B cell (primary cell): ENCODE results near the gene CASZ1. TPM values are rescaled to one million over a fixed set of nuclear protein-coding genes. Genes with fewer than 3 reads are reported as not detected.

Source experiments
- ATAC-seq: fragments of 200-7000 bp; cut with Tn5 transposase; one replicate; pipeline ENCODE4 v1.10.0; 2021; ENCODE audit warnings: low read depth, mild to moderate bottlenecking, moderate number of reproducible peaks, moderate library complexity
- CTCF ChIA-PET: fragments of 350-600 bp; sonication (Branson Sonifier 250); formaldehyde crosslinking; loops from one replicate; lab custom pipeline; 2021; ENCODE audit warnings: antibody characterized with exemption, inconsistent platforms; lab: Charles Lee
- POLR2A ChIA-PET: fragments of 350-600 bp; sonication (Branson Sonifier 250); formaldehyde crosslinking; loops from one replicate; lab custom pipeline; 2021; ENCODE audit warnings: antibody characterized with exemption; lab: Charles Lee
- DNase-seq: peaks from one replicate; pipeline ENCODE4 v3.0.0; 2013
- H2AFZ ChIP-seq: 2 replicates; pipeline ENCODE4 v1.6.1; 2012; ENCODE audit warnings: mild to moderate bottlenecking, low read depth, low read length; ENCODE audit not compliant: insufficient read depth, poor library complexity, severe bottlenecking
- H3K27ac ChIP-seq, 2 donors: 1 replicate in 1 of 2; 2 replicates in 1 of 2; pipeline ENCODE4 v1.5.1; 2012 to 2013; ENCODE audit warnings: low read length in 2 of 2, mild to moderate bottlenecking in 2 of 2, moderate library complexity in 1 of 2
- H3K27me3 ChIP-seq, 4 experiments: fragments of 200-600 bp in 1 of 4; sonication (generic) in 1 of 4; replicated peaks in 1 of 4; 1 replicate in 2 of 4; 2 replicates in 2 of 4; pipeline versions ENCODE4 v1.6.1 to v1.7.0; 2013 to 2016; ENCODE audit warnings: low read length in 3 of 4, mild to moderate bottlenecking in 2 of 4, mixed read lengths in 1 of 4, moderate library complexity in 1 of 4; ENCODE audit not compliant: insufficient read depth in 4 of 4, control insufficient read depth in 3 of 4; ENCODE audit errors: control extremely low read depth in 1 of 4
- H3K36me3 ChIP-seq, 2 experiments: replicated peaks in 1 of 2; 1 replicate in 1 of 2; 2 replicates in 1 of 2; pipeline versions ENCODE4 v1.6.1 to v1.7.1; 2013; ENCODE audit warnings: low read length in 1 of 2; ENCODE audit not compliant: insufficient read depth in 2 of 2, control insufficient read depth in 1 of 2; ENCODE audit errors: control extremely low read depth in 1 of 2, extremely low read depth in 1 of 2
- H3K4me1 ChIP-seq, 2 donors: fragments of 200-600 bp in 1 of 2; sonication (generic) in 1 of 2; 1 replicate in 1 of 2; 2 replicates in 1 of 2; pipeline versions ENCODE4 v1.5.1 to v1.6.1; 2013 to 2017; ENCODE audit warnings: low read length in 2 of 2; ENCODE audit not compliant: control insufficient read depth in 2 of 2, insufficient read depth in 2 of 2
- H3K4me2 ChIP-seq: replicated peaks from 2 replicates; pipeline ENCODE3; 2012; ENCODE audit warnings: mild to moderate bottlenecking, low read depth, low read length; ENCODE audit not compliant: poor library complexity, severe bottlenecking
- H3K4me3 ChIP-seq, 5 experiments: fragments of 200-600 bp in 1 of 5; sonication (generic) in 1 of 5; 1 replicate in 3 of 5; 2 replicates in 2 of 5; pipeline versions ENCODE4 v1.5.1 to v1.7.0; 2011 to 2016; ENCODE audit warnings: low read length in 4 of 5, mild to moderate bottlenecking in 4 of 5, low read depth in 2 of 5, control low read depth in 1 of 5, moderate library complexity in 1 of 5; ENCODE audit not compliant: insufficient read depth in 1 of 5; ENCODE audit errors: control extremely low read depth in 1 of 5, extremely low read depth in 1 of 5
- H3K79me2 ChIP-seq: fragments of 200-600 bp; sonication (generic); one replicate; pipeline ENCODE4 v1.6.0; 2016; ENCODE audit warnings: low read length; ENCODE audit not compliant: control insufficient read depth, insufficient read depth
- H3K9ac ChIP-seq: fragments of 200-600 bp; sonication (generic); 2 replicates; pipeline ENCODE4 v1.6.1; 2017; ENCODE audit warnings: mild to moderate bottlenecking, low read length, moderate library complexity
- H3K9me3 ChIP-seq, 3 donors: one replicate each; pipeline versions ENCODE4 v1.6.1 to v1.7.1; 2013; ENCODE audit warnings: low read length in 2 of 3; ENCODE audit not compliant: control insufficient read depth in 2 of 3, insufficient read depth in 1 of 3; ENCODE audit errors: control extremely low read depth in 1 of 3
- H4K20me1 ChIP-seq: 2 replicates; pipeline ENCODE4 v1.6.0; 2012; ENCODE audit warnings: mild to moderate bottlenecking, low read length; ENCODE audit not compliant: insufficient read depth, control insufficient read depth, poor library complexity, severe bottlenecking
- H3K27ac Mint-ChIP-seq: one replicate; pipeline ENCODE4 v1.8.0; 2021; ENCODE audit warnings: mixed read lengths
- H3K27me3 Mint-ChIP-seq: one replicate; pipeline ENCODE4 v1.8.0; 2021; ENCODE audit warnings: mixed read lengths
- H3K4me1 Mint-ChIP-seq: one replicate; pipeline ENCODE4 v1.8.0; 2021; ENCODE audit warnings: mixed read lengths
- H3K4me3 Mint-ChIP-seq: one replicate; pipeline ENCODE4 v1.8.0; 2021; ENCODE audit warnings: mixed read lengths
- H3K9me3 Mint-ChIP-seq: one replicate; pipeline ENCODE4 v1.8.0; 2022; ENCODE audit warnings: mixed read lengths; ENCODE audit not compliant: insufficient read depth
- EZH2 ChIP-seq: IDR thresholded peaks from 2 replicates; pipeline ENCODE4 v1.6.1; 2012; ENCODE audit warnings: borderline replicate concordance, low read depth, mild to moderate bottlenecking, moderate library complexity, low read length; ENCODE audit not compliant: insufficient read depth, poor library complexity, severe bottlenecking
- WGBS: methylation state at CpG from one replicate; pipeline ENCODE4 v1.1.5; 2013; ENCODE audit warnings: missing lambda C conversion rate; ENCODE audit not compliant: insufficient coverage; 5-methylcytosine and 5-hydroxymethylcytosine counted together
- intact Hi-C: fragments of 100-400 bp; cut with micrococcal nuclease; formaldehyde crosslinking; loops from one replicate; pipeline ENCODE4 v1.10.0; 2022
- polyA plus RNA-seq: library from polyadenylated mRNA; depleted of rRNA; stranded (reverse); fragments of >200 nt; gene quantifications from 2 replicates; pipeline ENCODE4 v1.2.3, GENCODE V29; 2012
- total RNA-seq, 2 donors: library from RNA; stranded (reverse); fragments of 120-200 nt in 1 of 2; gene quantifications; 1 replicate in 1 of 2; 2 replicates in 1 of 2; pipeline versions ENCODE4 v1.2.3 to v1.2.4, GENCODE V29; 2013 to 2022
- TF ChIP-seq, protein P1 (sequence below): fragments of 200-600 bp; IDR thresholded peaks from one replicate; pipeline ENCODE4 v1.8.0; 2022; ENCODE audit warnings: antibody characterized with exemption, mild to moderate bottlenecking

Gene CASZ1
- total and polyA plus RNA-seq, 2 donors (not counting 1 experiment from before 2014, with no cell fraction given), result 9.5 to 27.2 TPM

GRCh38 chr1:10827377-10828333 is 31.2 kb upstream of the CASZ1 start:
- no peaks in the 10 kb centered on the region for H3K4me1 ChIP-seq

GRCh38 chr1:10825592-10825991 is 29.1 kb upstream of the CASZ1 start:
- POLR2A ChIA-PET, result no interaction called here
- no peak for DNase-seq
- CTCF ChIA-PET, result no interaction called here
- no peak overlapping the region for H3K4me3 ChIP-seq
- intact Hi-C loops, result no loop called here
- no peaks in the 10 kb centered on the region for H3K4me1 ChIP-seq
- Mint-ChIP-seq H3K9me3 (no peaks in the 10 kb centered on the region), H3K27ac (no peak overlapping the region), H3K4me1 (no peaks in the 10 kb centered on the region), H3K4me3 (no peak overlapping the region), H3K27me3 (peaks cover 37% of the 10 kb centered on the region)
- no peaks in the 10 kb centered on the region for H3K27me3 ChIP-seq
- ATAC-seq, result no peak
- no peaks in the 10 kb centered on the region for H4K20me1 ChIP-seq
- H3K9me3 ChIP-seq, result no peaks in the 10 kb centered on the region
- no peak overlapping the region for H2AFZ ChIP-seq
- TF ChIP-seq, protein P1, sequence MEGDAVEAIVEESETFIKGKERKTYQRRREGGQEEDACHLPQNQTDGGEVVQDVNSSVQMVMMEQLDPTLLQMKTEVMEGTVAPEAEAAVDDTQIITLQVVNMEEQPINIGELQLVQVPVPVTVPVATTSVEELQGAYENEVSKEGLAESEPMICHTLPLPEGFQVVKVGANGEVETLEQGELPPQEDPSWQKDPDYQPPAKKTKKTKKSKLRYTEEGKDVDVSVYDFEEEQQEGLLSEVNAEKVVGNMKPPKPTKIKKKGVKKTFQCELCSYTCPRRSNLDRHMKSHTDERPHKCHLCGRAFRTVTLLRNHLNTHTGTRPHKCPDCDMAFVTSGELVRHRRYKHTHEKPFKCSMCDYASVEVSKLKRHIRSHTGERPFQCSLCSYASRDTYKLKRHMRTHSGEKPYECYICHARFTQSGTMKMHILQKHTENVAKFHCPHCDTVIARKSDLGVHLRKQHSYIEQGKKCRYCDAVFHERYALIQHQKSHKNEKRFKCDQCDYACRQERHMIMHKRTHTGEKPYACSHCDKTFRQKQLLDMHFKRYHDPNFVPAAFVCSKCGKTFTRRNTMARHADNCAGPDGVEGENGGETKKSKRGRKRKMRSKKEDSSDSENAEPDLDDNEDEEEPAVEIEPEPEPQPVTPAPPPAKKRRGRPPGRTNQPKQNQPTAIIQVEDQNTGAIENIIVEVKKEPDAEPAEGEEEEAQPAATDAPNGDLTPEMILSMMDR, result no peak
- TF ChIP-seq EZH2, result no peak
- 69% methylated on average over 6 of the region's 6 CpGs for WGBS
- H3K9ac ChIP-seq, result no peak overlapping the region
- H3K36me3 ChIP-seq, result no peaks in the 10 kb centered on the region
- no peaks in the 10 kb centered on the region for H3K79me2 ChIP-seq
- no peak overlapping the region for H3K27ac ChIP-seq
- H3K4me2 ChIP-seq, result no peak overlapping the region

More at GRCh38 chr1:10827377-10828333, 31.2 kb upstream of the CASZ1 start:
- POLR2A ChIA-PET, result no interaction called here
- Histone ChIP-seq H2AFZ (no peak overlapping the region), H3K27me3 (no peaks in the 10 kb centered on the region), H3K36me3 (no peaks in the 10 kb centered on the region), H3K4me3 (no peak overlapping the region), H3K79me2 (no peaks in the 10 kb centered on the region), H3K9me3 (no peaks in the 10 kb centered on the region), H4K20me1 (no peaks in the 10 kb centered on the region), H3K9ac (no peak overlapping the region), H3K27ac (no peak overlapping the region), H3K4me2 (no peak overlapping the region)
- peaks cover 41% of the 10 kb centered on the region for H3K27me3 Mint-ChIP-seq
- H3K9me3 Mint-ChIP-seq, result no peaks in the 10 kb centered on the region
- no peak for TF ChIP-seq EZH2
- TF ChIP-seq, protein P1, result no peak
- CTCF ChIA-PET, result interaction anchor here (0.6 kb wide), 1 partner anchor 121 kb away, joined by 3 read pairs; no protein-coding TSS in a partner anchor
- no peak overlapping the region for H3K27ac Mint-ChIP-seq
- no peak for DNase-seq
- H3K4me1 Mint-ChIP-seq, result no peaks in the 10 kb centered on the region
- H3K4me3 Mint-ChIP-seq, result no peak overlapping the region
- ATAC-seq, result no peak
- WGBS, result 82% methylated on average over 40 of the region's 43 CpGs
- intact Hi-C loops, result no loop called here
